ENCODE measurements around the gene ABCC1. TPM values are rescaled to one million over a fixed set of nuclear protein-coding genes. Genes with fewer than 3 reads are reported as not detected.

ABCC1 gene
- polyA plus RNA-seq, 1 experiment, result 69.7 TPM

DNA sequence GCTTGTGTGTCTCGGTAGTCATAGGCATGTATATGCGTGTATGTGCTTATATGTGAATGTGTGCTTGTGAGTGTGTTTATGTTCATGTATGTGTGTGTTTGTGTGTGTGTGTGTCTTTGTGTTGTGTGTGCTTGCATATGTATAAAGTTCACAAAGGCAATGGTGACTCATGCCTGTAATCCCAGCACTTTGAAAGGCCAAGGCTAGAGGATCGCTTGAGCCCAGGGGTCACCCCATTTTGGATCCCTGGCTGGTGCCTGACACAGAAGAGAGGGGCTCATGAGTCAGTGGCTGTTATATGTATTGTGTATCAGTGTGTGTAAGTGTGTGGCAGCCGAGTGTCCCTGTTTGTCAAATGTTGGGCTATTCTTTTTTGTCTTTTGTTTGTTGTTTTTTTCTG, 69.3 kb downstream of the ABCC1 start:
- H3K4me3 ChIP-seq (ENCODE audit: low read depth, low read length), result no peak overlapping the region
- no peak for DNase-seq (ENCODE audit: low read depth, low spot score)
- ChIA-PET CTCF (no interaction called here), POLR2A (no interaction called here)
- no peaks in the 10 kb centered on the region for H3K27me3 ChIP-seq (ENCODE audit: control insufficient read depth, insufficient read depth, low read length)
- TF ChIP-seq, protein P1, sequence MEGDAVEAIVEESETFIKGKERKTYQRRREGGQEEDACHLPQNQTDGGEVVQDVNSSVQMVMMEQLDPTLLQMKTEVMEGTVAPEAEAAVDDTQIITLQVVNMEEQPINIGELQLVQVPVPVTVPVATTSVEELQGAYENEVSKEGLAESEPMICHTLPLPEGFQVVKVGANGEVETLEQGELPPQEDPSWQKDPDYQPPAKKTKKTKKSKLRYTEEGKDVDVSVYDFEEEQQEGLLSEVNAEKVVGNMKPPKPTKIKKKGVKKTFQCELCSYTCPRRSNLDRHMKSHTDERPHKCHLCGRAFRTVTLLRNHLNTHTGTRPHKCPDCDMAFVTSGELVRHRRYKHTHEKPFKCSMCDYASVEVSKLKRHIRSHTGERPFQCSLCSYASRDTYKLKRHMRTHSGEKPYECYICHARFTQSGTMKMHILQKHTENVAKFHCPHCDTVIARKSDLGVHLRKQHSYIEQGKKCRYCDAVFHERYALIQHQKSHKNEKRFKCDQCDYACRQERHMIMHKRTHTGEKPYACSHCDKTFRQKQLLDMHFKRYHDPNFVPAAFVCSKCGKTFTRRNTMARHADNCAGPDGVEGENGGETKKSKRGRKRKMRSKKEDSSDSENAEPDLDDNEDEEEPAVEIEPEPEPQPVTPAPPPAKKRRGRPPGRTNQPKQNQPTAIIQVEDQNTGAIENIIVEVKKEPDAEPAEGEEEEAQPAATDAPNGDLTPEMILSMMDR (IDR thresholded peaks at IDR 0.05; ENCODE audit: low read depth, low read length), result no peak
- H3K27ac ChIP-seq (ENCODE audit: low read depth, low read length), result no peak overlapping the region
- H3K9me3 ChIP-seq (ENCODE audit: control insufficient read depth, insufficient read depth, low read length), result no peaks in the 10 kb centered on the region

GRCh38 chr16:16019488-16019887, 70.1 kb downstream of the ABCC1 start:
- no peak for DNase-seq (ENCODE audit: low read depth, low spot score)
- ChIA-PET POLR2A (no interaction called here), CTCF (no interaction called here)
- H3K27ac ChIP-seq (ENCODE audit: low read depth, low read length), result peak overlapping the region; percentile 39
- H3K27me3 ChIP-seq (ENCODE audit: control insufficient read depth, insufficient read depth, low read length), result no peaks in the 10 kb centered on the region
- H3K9me3 ChIP-seq (ENCODE audit: control insufficient read depth, insufficient read depth, low read length), result no peaks in the 10 kb centered on the region
- TF ChIP-seq, protein P1 (IDR thresholded peaks at IDR 0.05; ENCODE audit: low read depth, low read length), result no peak
- no peak overlapping the region for H3K4me3 ChIP-seq (ENCODE audit: low read depth, low read length)

DNA sequence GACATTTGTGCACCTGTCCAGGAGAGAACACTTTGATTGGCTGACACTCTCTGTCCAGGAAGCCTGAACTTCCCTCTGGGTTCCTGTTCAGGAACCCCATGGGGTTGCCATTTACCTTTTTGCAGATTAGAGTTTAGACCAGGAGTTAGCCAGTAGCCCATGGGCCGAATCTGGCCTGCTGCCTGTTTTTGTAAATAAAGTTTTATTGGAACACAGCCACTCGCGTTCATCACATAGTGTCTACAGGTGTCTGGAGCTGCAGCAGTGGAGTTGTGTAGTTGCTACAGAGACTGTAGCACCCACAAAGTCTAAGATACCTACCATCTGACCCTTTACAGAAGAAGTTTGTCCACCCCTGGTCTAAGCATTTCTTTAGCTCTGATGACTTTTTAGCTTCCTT, 70.9 kb downstream of the ABCC1 start:
- ChIA-PET CTCF (no interaction called here), POLR2A (no interaction called here)
- peak overlapping the region; percentile 24 for H3K27ac ChIP-seq (ENCODE audit: low read depth, low read length)
- no peak overlapping the region for H3K4me3 ChIP-seq (ENCODE audit: low read depth, low read length)
- no peak for DNase-seq (ENCODE audit: low read depth, low spot score)
- TF ChIP-seq, protein P1 (IDR thresholded peaks at IDR 0.05; ENCODE audit: low read depth, low read length), result no peak
- H3K27me3 ChIP-seq (ENCODE audit: control insufficient read depth, insufficient read depth, low read length), result no peaks in the 10 kb centered on the region
- no peaks in the 10 kb centered on the region for H3K9me3 ChIP-seq (ENCODE audit: control insufficient read depth, insufficient read depth, low read length)

DNA sequence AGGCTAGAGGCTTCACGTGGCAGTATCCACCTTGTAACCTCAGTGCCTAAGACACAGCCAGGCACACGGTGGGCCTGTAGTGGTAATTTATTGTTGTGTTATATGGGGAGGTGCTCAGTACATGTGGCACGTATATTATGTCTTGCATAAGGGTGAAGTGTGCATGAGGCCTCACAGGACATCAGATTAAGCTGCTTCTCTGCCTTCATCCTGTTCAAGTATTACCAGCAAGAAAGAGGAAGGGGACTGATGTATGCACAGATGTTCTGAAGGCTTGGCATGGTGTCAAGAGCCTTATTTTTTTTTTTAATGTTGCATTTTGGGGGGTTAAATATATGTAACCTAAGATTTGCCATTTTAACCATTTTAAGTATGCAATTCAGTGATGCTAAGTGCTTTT, 71.6 kb downstream of the ABCC1 start:
- no peak for DNase-seq (ENCODE audit: low read depth, low spot score)
- POLR2A ChIA-PET, result interaction anchor here (1.7 kb wide), 1 partner anchor 133 kb away, joined by 8 read pairs; the partner anchor contains the start of gene CEP20
- H3K27ac ChIP-seq (ENCODE audit: low read depth, low read length), result peak overlapping the region; percentile 0
- H3K9me3 ChIP-seq (ENCODE audit: control insufficient read depth, insufficient read depth, low read length), result no peaks in the 10 kb centered on the region
- no peak overlapping the region for H3K4me3 ChIP-seq (ENCODE audit: low read depth, low read length)
- H3K27me3 ChIP-seq (ENCODE audit: control insufficient read depth, insufficient read depth, low read length), result no peaks in the 10 kb centered on the region
- CTCF ChIA-PET, result interaction anchor here (1.0 kb wide), 1 partner anchor 148 kb away, joined by 4 read pairs; no protein-coding TSS in a partner anchor
- TF ChIP-seq, protein P1 (IDR thresholded peaks at IDR 0.05; ENCODE audit: low read depth, low read length), result no peak

- TF ChIP-seq, protein P1 (IDR thresholded peaks at IDR 0.05; ENCODE audit: low read depth, low read length), result no peak
- DNase-seq (ENCODE audit: low read depth, low spot score), result no peak
- ChIA-PET CTCF (interaction anchor here (0.8 to 1.7 kb wide), 3 partner anchors 74 to 149 kb away, joined by 3 to 6 read pairs (median 4); no protein-coding TSS in a partner anchor), POLR2A (interaction anchor here (0.8 to 1.7 kb wide), 5 partner anchors 16 to 147 kb away, joined by 3 to 8 read pairs (median 4); partner anchors contain the start of gene CEP20)
- Histone ChIP-seq H3K9me3 (ENCODE audit: control insufficient read depth, insufficient read depth, low read length) (no peaks in the 10 kb centered on the region), H3K27me3 (ENCODE audit: control insufficient read depth, insufficient read depth, low read length) (no peaks in the 10 kb centered on the region), H3K27ac (ENCODE audit: low read depth, low read length) (peak overlapping the region; percentile 93), H3K4me3 (ENCODE audit: low read depth, low read length) (no peak overlapping the region)
Observed at GRCh38 chr16:16021646-16021987, 72.2 kb downstream of the ABCC1 start.

Data from AG04450 (cell line).